ENCODE measurements around the gene SAMSN1. TPM values are rescaled to one million over a fixed set of nuclear protein-coding genes. Genes with fewer than 3 reads are reported as not detected.

SAMSN1 gene
- total RNA-seq, 4 donors from 2014 or later: 1.1 to 6.1 (median 3.9) TPM

GRCh38 chr21:14584357-14585095 lies 38.4 kb upstream of the SAMSN1 start:
- Histone ChIP-seq H3K9me3 (no peaks in the 10 kb centered on the region), H3K4me1 (no peaks in the 10 kb centered on the region), H3K27ac (no peak overlapping the region), H3K4me3 (no peak overlapping the region), H3K36me3 (no peaks in the 10 kb centered on the region), H3K27me3 (no peaks in the 10 kb centered on the region)
- TF ChIP-seq POLR2A (IDR thresholded peaks at IDR 0.05) (no peak), CTCF (IDR thresholded peaks at IDR 0.05) (no peak)
- WGBS, 2 donors: 28 to 41% methylated on average over 2 of the region's 2 CpGs
- DNase-seq: no peak
- intact Hi-C loops (cut with DNase I): no loop called here

- 81 to 91% methylated on average over 4 of the region's 4 CpGs for WGBS, 2 donors
- Histone ChIP-seq H3K36me3 (no peaks in the 10 kb centered on the region), H3K4me1 (no peaks in the 10 kb centered on the region), H3K9me3 (no peaks in the 10 kb centered on the region), H3K27ac (no peak overlapping the region), H3K4me3 (no peak overlapping the region), H3K27me3 (no peaks in the 10 kb centered on the region)
- TF ChIP-seq CTCF (IDR thresholded peaks at IDR 0.05): no peak
- no peak for TF ChIP-seq POLR2A (IDR thresholded peaks at IDR 0.05)
- intact Hi-C loops (cut with DNase I): no loop called here
- DNase-seq: no peak
Measured at GRCh38 chr21:14583629-14584255, 37.6 kb upstream of the SAMSN1 start.

GRCh38 chr21:14582934-14583628 lies 37.0 kb upstream of the SAMSN1 start:
- no peaks in the 10 kb centered on the region for H3K36me3 ChIP-seq
- H3K27me3 ChIP-seq: no peaks in the 10 kb centered on the region
- no peak overlapping the region for H3K4me3 ChIP-seq
- WGBS, 2 donors: 85 to 86% methylated on average over 10 of the region's 10 CpGs
- TF ChIP-seq CTCF (IDR thresholded peaks at IDR 0.05) (no peak), POLR2A (IDR thresholded peaks at IDR 0.05) (no peak)
- no peaks in the 10 kb centered on the region for H3K4me1 ChIP-seq
- H3K9me3 ChIP-seq: no peaks in the 10 kb centered on the region
- intact Hi-C loops (cut with DNase I): no loop called here
- no peak for DNase-seq
- no peak overlapping the region for H3K27ac ChIP-seq

GRCh38 chr21:14581902-14582457 lies 35.9 kb upstream of the SAMSN1 start:
- TF ChIP-seq POLR2A (IDR thresholded peaks at IDR 0.05) (no peak), CTCF (IDR thresholded peaks at IDR 0.05) (no peak)
- DNase-seq: no peak
- Histone ChIP-seq H3K4me1 (no peaks in the 10 kb centered on the region), H3K4me3 (no peak overlapping the region), H3K27me3 (no peaks in the 10 kb centered on the region), H3K36me3 (no peaks in the 10 kb centered on the region), H3K9me3 (no peaks in the 10 kb centered on the region), H3K27ac (no peak overlapping the region)
- 85% methylated on average over 6 of the region's 6 CpGs for WGBS, 2 donors
- intact Hi-C loops (cut with DNase I): no loop called here

GRCh38 chr21:14573244-14573643 lies 27.1 kb upstream of the SAMSN1 start:
- Histone ChIP-seq H3K4me3 (no peak overlapping the region), H3K4me1 (no peaks in the 10 kb centered on the region), H3K36me3 (no peaks in the 10 kb centered on the region), H3K27me3 (no peaks in the 10 kb centered on the region), H3K27ac (no peak overlapping the region), H3K9me3 (no peaks in the 10 kb centered on the region)
- 58 to 80% methylated on average over 1 of the region's 1 CpG for WGBS, 2 donors
- no peak for TF ChIP-seq POLR2A (IDR thresholded peaks at IDR 0.05)
- no peak for TF ChIP-seq CTCF (IDR thresholded peaks at IDR 0.05)
- intact Hi-C loops (cut with DNase I): no loop called here
- no peak for DNase-seq

Data from esophagus squamous epithelium (tissue), 5 donors.